ENCODE data around the gene DIP2B.

GRCh38 chr12:50603817-50604639 lies 99.2 kb downstream of the DIP2B start:
- TF ChIP-seq EZH2phosphoT487 (IDR thresholded peaks at IDR 0.05) (no peak), EZH2 (IDR thresholded peaks at IDR 0.05) (no peak), CTCF (IDR thresholded peaks at IDR 0.05) (no peak)

Measured in neural progenitor cell (in vitro differentiated cells).